HPDE6-E6E7 (cell line): ENCODE measurements around the gene TMEM53.
"Not testable (repeated sequence)": the region's sequence is repeated elsewhere in the genome, so short reads cannot be mapped to it uniquely, and the experiment has no call there.

Experiments used
- DNase-seq: peaks from one replicate; pipeline ENCODE4 v3.0.0; 2011; ENCODE audit warnings: missing footprints; ENCODE audit errors: extremely low spot score

The TMEM53 gene

DNA sequence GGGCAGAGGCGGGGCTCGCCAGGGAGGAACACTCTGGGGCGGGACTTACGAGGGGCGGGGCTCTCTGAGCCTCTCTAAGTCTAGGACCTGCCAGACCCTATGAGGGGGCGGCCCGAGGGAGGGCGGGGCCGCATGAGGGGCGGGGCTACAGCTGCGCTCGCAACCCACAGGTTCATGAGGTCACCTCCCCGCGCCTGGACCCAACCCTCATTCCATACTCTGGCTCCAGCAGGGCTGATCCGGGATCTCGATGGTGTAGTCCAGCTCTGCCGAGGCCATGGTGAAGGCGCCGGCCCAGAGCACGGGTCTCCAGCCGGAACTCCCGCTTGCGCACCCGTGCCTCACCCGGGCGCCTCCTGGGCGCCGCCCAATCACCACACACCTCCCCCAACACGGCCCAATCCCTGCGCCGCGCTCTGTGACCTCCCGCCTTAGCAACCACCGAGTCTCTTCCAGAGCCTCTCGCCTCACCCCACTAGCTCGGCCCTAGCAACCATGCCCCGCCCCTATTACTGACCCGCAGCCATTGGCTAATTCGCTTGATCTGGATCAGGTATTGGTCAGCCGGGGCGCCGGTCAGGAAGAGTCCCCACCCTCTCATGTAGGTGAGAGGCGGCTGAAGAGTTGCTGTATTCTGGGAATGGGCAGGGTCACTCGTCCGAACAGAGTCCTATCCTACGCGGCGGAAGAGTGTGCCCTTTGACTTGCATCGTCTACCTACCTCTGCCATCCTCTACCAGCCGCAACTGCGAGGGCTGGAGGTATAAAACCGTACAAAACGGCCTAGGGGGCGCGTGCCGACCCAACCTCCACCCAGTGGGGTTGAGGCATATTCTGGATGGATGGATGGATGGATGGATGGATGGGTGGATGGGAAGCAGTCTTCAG lies at the start of gene TMEM53, which contains the start of gene ARMH1:
TMEM53 (minus strand) TSS at position 369 of the 888 bp plus-strand sequence; CDS start at position 279, 90 bp downstream.
ARMH1 (plus strand) TSS at position 602 of the 888 bp plus-strand sequence. CDS start 14,984 bp downstream, outside the sequence.
- DNase-seq = peak; percentile 99

DNA sequence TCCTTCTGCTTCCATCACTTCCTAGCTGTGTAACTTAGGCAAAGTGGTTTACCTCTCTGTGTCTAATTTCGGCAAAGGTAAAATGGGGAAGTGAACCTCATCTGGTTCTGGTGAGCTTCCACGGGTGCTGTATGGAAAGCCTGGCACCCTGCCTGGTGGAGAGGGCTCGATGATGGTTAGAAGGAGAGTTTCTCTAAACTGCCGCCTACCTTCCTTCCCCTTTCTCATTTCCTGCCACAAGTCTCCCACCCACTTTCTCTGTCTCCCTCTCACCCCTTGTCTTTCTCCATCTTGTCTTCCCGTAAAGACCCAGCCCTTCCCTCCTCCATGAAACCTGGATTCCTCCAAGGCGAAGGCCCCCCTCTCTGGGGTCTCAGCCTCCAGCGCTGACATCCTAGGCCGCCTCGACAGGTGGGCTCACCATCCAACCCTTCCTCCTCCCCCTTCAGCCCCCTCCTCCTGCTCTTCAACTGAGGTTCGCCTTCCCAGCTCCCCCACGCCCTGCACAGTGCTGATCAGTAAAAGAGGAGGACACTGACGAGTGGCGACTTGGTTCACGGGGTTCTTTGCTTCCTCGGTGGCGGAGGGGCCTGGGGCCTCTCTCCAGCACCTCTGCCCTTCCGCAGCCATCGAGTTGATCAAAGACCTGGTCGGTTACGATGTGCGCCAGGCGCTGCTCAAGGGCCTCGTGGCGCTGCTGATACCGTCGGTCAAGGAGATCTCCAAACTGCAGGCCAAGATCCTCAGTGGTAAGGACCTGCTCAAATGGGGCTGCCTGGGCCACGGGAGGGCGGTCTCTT lies 49.4 kb upstream of the TMEM53 start:
- DNase-seq = no peak

DNA sequence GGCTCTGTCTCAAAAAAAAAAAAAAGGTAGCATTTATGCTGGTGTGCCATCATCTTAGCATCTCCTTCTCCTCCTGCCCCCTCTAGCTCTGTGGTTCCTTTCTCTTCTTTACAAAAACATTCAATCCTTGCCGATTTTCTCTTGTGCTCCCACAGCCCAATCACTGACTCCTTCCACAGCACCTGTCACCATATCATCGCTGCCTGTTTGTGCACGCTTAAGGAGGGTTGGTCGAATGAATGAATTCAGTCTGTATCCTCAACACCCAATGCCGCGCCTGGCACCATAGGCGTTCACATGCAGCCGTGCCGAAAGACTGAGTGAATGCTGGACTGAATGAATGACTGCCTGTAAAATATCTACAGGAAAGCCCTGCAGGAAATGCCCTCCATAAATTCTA lies 48.8 kb upstream of the TMEM53 start:
- no peak for DNase-seq

DNA sequence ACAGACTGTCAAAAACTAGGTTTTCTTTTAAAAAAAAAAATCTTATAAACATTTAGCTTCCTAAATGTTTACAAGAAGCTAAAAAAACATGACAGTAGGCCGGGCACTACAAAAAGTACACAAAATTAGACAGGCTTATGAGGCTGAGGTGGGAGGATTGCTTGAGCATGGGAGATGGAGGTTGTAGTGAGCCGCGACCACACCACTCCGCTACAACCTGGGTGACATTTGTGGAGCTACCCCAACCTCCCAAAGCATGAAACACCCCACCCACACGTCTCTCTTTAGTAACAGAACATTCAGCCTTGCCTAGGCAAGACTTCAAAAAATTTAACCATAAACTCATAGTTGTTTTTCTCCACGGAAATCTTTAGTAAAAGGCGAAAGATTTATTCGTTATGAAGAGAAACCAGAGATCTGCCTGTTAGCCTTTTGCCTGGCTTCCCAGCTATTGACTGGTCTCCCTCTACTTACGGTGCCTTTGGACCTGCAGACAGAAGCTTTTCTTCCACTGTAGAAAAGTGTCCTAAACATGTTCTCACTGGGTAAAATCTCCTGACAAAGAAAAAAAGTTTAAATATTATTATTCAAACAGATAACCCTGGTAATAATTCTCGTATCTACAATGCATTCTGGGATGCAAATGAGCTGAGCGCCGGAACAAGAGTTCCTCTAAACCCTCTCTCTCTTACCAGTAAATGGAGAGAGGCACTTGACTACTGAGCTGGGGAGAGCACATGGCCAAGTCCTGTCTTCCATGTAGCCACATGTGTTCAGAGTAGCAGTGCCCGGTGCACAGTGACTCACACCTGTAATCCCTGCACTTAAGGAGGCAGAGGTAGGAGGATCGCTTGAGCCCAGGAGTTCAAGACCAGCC lies 47.4 kb upstream of the TMEM53 start:
- DNase-seq = peak; percentile 90

DNA sequence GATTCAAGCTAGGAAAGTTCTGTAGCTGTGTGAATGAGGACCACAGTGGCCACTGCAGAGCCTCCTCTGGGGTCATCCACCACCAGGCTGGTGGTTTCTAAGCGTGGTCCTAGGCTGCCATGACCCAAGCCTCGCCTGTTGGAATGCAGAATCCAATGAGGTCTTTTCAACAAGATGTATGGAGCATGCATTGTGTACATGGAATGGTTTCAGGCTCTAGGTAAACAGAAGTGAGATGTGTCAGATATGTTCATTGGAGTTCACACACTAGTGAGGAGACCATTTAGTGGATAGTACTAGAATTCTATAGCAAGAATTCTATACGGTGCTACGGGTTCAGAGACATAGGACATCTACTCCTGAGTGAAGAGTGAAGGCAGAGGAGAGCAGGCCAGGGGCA lies 46.0 kb upstream of the TMEM53 start:
- DNase-seq = no peak

DNA sequence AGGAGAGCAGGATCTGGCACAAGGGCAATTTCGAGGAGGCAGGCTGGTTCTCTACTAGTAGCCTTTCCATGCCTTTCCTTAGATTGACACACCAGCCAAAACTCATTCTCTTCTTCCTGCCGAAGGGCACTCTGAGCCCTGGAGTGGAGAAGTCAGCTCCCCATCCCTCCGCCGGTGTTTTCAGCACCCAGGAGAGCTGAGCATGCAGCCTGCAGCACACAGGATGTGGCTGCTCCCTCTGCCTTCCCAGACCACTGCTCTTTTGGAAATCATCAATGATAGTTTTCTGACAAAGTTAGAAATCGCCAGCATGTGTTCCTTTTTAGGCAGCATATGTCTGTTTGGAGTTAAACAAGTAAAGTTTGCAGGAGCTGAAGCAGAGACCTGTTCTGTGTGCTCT lies 45.0 kb upstream of the TMEM53 start:
- DNase-seq = no peak

DNA sequence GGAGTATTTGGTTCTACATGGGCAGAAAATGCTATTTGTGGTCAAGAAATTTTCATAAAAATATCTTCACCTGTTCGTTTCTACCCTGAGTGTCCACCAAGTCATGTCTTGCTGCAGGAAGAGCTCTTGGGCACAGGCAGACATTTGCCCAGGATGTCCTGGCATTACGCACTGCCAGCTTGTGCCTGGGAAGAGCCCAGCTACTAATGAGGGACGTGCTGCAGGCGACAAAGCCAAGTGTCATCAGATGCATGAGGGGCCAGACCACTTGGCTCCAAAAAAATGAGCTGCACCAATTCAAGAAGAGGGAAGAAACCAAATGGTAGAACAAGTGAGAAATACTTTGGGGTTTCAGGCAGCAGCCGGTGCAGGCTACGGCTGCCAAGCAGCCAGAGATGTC lies 43.8 kb upstream of the TMEM53 start:
- DNase-seq = no peak

DNA sequence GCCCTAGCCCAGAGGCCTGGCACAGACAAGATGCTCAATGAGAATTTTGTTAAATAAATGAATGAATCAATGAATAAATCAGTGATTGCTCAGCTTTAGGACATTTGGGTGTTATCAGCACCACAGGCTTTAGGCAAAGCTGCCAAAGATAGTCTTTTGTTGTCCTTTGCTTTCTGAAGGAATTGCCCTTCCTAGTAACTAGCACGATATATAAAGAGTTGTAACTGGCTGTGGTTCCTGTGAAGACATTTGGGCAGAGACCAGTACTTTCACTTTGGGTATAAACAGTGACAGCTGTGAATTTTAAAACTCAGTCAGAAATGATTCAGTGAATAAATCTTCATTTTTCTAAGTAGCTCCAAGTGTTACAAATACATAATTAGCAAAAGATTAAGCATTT lies 43.4 kb upstream of the TMEM53 start:
- no peak for DNase-seq

DNA sequence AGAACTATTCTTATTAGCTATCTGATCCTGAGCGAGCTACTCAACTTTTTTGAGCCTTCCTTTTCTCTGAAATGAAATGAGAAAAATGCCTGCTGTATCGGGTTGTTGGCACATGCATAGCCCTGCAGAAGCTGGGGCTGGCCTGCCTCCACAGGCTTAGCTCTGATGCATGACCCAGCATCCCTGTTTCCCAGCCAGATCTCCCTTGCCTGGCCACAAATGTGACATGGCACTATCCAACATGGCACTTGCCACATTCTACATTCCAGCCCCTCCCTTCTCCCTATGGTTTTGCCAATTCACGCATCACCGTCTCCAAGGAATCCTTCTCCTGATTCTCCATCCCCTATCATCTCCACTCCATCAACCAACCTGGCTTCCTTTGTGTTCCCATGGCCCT lies 42.9 kb upstream of the TMEM53 start:
- DNase-seq = no peak

DNA sequence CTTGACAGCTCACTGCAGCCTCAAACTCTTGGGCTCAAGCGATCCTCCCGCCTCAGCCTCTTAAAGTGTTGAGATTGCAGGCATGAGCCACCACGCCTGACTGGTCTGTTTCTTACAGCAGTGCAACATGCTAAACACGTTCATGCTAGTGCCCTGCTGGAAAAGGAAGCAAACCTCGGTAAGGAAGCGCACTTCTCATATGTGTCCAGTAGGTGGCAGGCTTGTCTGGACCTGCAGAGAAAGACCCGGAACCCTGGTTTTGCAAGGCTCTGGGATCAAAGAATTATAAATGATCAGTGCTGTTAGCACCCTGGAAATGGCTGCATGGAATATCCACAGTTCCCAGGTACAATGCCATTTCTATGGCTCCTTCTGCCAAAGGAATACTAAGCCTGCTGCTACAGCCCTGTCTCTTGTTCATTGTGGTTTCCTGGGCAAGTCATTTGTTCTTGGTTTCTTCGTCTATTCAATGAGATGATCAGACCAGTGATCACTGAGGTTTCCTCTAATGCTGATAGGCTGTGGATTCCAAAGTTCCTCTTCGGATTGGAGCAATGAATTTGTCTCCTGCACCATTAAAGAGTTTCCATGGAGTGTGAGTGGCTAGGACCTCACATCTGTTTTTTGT lies 40.8 kb upstream of the TMEM53 start:
- peak; percentile 70 for DNase-seq

DNA sequence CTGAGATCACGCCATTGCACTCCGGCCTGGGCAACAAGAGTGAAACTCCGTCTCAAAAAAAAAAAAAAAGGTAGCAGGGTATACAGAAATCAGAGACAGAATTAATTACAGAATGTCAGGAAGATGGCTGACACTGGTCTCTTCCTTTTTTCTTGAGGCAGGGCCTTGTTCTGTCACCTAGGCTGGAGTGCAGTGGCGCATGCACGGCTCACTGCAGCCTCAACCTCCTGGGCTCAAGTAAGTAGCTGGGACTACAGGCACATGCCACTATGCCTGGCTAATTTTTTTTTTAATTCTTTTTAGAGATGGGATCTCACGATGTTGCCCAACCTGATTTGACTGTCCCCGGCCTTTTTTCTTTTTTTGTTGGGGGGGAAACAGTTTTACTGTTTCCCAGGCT lies 40.3 kb upstream of the TMEM53 start:
- DNase-seq = no peak

DNA sequence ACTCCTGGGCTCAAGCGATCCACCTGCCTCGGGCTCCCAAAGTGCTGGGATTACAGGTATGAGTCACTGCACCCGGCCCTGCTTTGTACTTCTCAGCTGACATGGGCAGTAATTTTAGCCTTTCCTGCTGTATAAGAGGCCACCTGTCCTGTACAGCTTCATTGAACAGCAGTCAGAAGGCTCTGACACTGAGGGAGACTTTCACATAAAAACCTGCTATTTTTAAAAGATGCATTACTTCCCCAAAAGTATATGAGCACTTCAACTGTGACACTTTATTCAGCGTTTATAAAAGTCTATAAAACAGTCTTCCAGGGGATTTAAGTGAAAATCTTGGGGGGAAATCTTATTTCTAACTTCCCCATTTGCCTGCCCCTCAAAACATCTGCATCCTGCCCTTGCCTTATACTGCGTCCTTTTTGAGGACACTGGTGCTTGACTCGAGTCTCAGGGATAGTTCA lies 39.1 kb upstream of the TMEM53 start:
- DNase-seq = no peak

DNA sequence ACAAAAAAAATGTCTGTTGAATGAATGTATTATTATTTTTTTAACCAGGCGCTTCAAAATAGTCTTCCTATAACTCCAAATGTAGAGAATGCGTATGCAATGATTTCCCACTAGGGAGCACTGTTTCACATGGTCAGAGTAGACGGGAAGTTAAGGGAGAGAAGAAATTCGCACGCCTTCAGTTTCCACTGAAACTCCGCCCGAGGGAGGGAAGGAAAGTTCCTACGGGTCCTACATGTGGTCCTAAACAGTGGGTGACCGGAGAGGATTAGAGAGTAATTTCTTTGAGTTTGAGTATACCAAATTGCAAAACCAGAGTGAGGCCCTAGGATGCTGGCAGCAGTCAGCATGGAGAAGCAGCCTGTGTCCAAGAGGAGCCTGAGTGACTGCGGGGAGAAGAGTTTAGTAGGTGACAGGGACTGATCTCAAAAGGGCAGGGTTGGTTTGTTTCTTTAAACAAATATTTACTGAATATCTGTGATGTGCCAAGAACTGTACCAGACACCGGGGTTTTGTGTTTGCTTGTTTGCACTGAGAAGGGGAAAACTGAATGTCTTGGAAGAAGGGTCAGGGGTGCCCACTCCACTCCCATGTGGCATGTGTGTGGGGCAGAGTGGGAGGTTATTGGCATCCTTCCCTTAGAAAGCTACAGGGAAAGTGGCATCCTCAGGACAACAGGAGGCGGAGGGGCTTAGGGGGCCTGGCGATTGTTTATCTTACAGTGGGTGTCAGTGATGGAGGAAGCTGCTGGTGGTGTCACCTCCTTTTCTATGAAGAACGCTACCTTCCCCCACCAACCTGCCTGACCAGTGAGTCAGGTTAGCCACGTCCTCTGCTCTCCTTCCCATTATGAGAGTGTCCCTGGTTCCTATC lies 33.9 kb upstream of the TMEM53 start:
- no peak for DNase-seq

DNA sequence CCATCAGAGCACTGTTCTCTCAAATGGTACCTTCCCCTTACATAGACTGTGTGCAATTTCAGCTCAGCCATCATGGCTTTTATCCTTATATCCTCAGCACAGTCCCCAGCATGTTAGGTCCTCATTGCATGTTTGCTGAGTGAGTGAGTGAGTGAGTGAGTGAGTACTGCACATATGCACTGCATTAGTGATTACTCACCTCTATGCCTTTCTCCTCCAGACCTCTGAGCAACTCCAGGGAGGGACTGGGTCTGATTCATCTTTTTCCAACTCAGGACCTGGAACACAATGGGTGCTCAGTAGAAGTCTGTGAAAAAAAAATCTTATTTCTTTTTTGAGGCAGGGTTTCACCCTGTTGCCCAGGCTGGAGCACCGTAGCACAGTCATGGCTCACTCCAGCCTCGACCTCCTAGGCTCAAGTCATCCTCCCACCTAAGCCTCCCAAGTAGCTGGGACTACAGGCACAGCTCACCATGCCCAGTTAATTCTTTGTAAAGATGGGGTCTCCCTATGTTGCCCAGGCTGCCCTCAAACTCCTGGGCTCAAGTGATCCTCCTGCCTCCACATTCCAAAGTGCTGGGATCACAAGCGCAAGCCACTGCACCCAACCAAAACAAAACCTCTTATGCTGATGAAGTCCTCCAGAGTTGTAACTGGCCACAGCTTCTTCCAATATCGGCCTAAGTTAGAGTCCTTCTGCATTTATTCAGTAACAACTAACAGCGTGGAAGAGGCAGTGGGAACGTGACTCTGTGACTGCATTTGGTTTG lies 33.0 kb upstream of the TMEM53 start:
- DNase-seq = peak; percentile 95

DNA sequence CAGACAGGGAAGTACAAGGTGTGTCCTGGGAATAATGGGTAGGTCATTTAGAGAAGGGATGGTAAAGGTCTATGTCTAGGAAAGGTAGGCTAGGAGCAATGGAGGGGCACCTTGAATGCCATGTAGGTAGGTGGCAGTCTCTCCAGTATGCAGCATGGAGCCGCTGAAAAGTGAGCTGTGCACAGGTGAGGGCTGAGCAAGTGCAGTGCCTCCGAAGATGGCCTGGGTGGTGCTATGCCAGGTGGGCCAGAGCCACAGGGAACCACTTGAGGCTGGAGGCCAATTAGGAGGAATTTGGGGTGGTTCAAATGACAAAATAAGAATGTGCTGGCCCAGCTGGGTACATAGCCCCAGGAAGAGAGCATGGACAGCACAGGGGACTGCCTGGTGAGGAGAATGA lies 31.7 kb upstream of the TMEM53 start:
- DNase-seq = no peak

DNA sequence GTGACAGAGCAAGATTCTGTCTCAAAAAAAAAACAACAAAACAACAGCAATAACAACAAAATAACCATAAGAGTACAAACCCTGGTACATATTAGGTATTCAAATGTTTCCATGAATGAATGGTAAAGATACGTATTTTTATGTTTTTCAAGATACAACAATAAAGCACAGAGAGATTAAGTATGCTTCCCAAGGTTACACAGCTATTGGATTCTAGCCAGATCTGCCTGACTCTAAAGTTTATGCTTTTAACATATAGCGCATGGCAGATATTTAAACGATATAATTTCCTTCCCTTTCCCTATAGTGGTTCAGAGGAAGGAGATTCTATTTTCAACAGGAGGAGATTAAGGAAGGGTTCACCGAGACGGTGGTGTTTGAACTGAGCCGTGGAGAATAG lies 31.2 kb upstream of the TMEM53 start:
- no peak for DNase-seq

DNA sequence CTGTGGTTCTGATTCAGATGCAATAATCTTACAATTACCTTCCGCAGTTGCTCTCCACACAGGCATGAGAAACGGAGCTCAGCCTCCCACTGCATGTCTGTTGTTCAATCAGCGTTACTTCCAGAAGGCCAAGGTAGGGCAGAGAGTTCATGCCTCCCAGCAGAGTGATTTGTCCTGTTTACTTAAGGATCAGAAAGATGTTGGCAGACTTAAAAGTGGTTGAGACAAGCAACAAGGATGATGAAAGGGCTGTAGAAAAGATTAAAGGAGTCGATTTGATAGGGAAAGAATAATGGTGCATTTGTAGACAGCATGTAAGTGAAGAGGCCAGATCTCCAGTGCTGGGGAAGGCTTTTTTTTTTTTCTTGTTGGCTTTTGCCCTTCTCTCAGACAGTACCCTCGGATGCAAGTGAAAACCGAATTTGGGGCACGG lies 26.9 kb upstream of the TMEM53 start:
- DNase-seq = no peak

DNA sequence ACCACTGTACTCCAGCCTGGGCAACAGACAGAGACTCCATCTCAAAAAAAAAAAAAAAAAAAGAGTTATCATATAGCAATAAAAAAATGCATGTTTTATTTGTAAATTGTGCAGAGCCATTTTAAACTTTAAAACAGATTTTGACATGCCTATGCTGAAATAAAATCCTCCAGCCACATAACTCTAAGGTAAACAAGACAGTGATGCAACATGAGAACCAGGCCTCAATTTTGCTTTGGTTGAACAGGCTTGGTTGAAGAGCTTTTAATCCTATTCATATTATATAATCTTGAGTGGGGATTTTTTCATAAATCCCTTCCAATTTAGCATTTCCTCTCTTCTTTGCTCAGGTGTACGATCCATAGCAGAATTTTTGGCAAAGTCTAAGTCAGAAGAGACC lies 26.3 kb upstream of the TMEM53 start:
- DNase-seq = no peak

DNA sequence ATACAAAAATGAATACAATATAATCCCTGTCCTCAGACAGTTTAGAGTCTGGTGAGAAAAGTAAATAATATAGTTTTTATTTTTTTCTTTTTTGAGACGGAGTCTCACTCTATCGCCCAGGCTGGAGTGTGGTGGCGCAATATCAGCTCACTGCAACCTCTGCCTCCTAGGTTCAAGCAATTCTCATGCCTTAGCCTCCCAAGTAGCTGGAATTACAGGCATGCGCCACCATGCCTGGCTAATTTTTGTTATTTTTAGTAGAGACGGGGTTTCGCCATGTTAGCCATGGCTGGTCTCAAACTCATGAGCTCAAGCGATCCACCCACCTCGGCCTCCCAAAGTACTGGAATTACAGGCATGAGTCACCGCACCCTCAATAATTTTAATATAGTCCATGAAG lies 25.1 kb upstream of the TMEM53 start:
- not testable (repeated sequence) for DNase-seq
